GM10266 (cell line): ENCODE measurements around the gene DYNC1LI1.

ENCODE experiments used
- DNase-seq: peaks from one replicate; pipeline ENCODE4 v3.0.0; 2012; ENCODE audit errors: extremely low spot score
- CTCF ChIP-seq: IDR thresholded peaks from 2 replicates; pipeline ENCODE4 v1.5.1; 2012; ENCODE audit warnings: mild to moderate bottlenecking, low read depth; ENCODE audit not compliant: control insufficient read depth, insufficient read depth; ENCODE audit errors: missing control alignments

DYNC1LI1 gene

GRCh38 chr3:32481791-32482631, 88.6 kb downstream of the DYNC1LI1 start:
- no peak for DNase-seq
- TF ChIP-seq CTCF = no peak

- DNase-seq = no peak
- no peak for TF ChIP-seq CTCF
These were observed 90.1 kb downstream of the DYNC1LI1 start for GRCh38 chr3:32480604-32481003.
